Tibial nerve (tissue), 3 donors: ENCODE results near the gene PLA2G2F.

ENCODE experiments used
- POLR2A ChIP-seq, 2 donors: fragments of 450-650 bp; IDR thresholded peaks; one replicate each; pipeline ENCODE4 v1.6.1; 2017; ENCODE audit warnings: antibody characterized with exemption in 2 of 2, mild to moderate bottlenecking in 2 of 2, moderate library complexity in 2 of 2
- TF ChIP-seq, protein P1 (sequence below), 5 experiments: fragments of 200-600 bp in 3 of 5; fragments of 450-650 bp in 2 of 5; sonication (generic) in 3 of 5; IDR thresholded peaks; one replicate each; pipeline ENCODE4 v1.5.1; 2016 to 2019; ENCODE audit warnings: antibody characterized with exemption in 5 of 5, mild to moderate bottlenecking in 3 of 5, moderate library complexity in 2 of 5

GRCh38 chr1:20090119-20090518 is 49.0 kb upstream of the PLA2G2F start:
- TF ChIP-seq, protein P1, sequence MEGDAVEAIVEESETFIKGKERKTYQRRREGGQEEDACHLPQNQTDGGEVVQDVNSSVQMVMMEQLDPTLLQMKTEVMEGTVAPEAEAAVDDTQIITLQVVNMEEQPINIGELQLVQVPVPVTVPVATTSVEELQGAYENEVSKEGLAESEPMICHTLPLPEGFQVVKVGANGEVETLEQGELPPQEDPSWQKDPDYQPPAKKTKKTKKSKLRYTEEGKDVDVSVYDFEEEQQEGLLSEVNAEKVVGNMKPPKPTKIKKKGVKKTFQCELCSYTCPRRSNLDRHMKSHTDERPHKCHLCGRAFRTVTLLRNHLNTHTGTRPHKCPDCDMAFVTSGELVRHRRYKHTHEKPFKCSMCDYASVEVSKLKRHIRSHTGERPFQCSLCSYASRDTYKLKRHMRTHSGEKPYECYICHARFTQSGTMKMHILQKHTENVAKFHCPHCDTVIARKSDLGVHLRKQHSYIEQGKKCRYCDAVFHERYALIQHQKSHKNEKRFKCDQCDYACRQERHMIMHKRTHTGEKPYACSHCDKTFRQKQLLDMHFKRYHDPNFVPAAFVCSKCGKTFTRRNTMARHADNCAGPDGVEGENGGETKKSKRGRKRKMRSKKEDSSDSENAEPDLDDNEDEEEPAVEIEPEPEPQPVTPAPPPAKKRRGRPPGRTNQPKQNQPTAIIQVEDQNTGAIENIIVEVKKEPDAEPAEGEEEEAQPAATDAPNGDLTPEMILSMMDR (IDR thresholded peaks at IDR 0.05): no peak
- no peak for TF ChIP-seq POLR2A (IDR thresholded peaks at IDR 0.05)
